CD4-positive, alpha-beta T cell treated with Interleukin-2 at 100 ng/mL for 4 hours (primary cell): ENCODE results near the gene ZP2.
"Not testable (repeated sequence)": the region's sequence is repeated elsewhere in the genome, so short reads cannot be mapped to it uniquely, and the experiment has no call there.

Experiments used
- DNase-seq: peaks from one replicate; pipeline ENCODE4 v3.0.0-alpha.2; 2020; ENCODE audit warnings: low spot score

The ZP2 gene

GRCh38 chr16:21170116-21170515, 41.3 kb downstream of the ZP2 start:
- not testable (repeated sequence) for DNase-seq

DNA sequence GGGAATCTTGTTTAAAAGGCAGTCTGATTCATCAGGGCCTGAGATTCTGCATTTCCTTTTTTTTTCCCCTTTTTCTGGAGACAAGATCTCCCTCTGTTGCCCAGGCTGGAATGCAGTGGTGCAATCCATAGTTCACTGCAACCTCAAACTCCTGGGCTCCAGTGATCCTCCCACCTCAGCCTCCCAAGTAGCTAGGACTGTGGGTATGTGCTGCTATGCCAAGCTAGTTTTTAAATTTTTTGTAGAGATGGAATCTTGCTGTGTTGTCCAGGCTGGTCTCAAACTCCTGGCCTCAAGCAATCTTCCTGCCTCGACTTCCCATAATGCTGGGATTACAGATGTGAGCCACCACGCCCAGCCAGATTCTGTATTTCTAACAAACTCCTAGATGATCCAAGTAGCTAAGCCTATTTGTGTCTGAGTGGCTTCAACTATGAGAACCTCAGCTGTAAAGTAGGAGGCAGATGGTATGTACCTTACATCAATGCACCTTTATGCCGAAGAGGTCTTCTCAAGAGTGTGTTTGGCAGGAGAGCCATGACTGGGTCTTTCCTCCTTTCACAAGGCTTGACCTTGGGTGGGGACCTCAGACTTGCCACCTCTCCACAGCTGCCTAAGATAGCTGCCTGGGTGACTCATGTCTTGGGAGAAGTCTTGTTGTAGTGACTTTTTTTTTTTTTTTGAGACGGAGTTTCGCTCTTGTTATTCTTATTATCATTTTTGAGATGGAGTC, 42.0 kb downstream of the ZP2 start:
- no peak for DNase-seq

DNA sequence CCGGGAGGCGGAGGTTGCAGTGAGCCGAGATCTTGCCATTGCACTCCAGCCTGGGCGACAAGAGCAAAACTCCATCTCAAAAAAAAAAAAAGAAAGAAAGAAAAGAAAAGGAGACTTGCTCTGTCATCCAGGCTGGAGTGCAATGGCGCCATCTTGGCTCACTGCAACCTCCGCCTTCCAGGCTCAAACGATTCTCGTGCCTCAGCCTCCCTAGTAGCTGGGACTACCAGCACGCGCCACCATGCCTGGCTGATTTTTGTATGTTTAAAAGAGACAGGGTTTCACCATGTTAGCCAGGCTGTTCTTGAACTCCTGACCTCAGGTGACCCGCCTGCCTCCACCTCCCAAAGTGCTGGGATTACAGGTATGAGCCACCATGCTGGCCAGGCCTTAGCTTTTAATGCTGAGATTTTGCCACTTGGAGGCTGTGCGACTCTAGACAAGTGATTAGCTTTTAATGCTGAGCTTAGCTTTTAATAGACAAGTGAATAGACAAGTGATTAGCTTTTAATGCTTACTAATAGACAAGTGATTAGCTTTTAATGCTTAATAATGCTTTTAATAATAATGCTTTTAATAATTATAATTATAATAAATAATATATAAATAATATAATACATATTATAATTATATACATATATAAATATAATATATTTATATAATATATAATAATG, 43.3 kb downstream of the ZP2 start:
- no peak for DNase-seq

GRCh38 chr16:21167360-21167759, 44.0 kb downstream of the ZP2 start:
- no peak for DNase-seq

DNA sequence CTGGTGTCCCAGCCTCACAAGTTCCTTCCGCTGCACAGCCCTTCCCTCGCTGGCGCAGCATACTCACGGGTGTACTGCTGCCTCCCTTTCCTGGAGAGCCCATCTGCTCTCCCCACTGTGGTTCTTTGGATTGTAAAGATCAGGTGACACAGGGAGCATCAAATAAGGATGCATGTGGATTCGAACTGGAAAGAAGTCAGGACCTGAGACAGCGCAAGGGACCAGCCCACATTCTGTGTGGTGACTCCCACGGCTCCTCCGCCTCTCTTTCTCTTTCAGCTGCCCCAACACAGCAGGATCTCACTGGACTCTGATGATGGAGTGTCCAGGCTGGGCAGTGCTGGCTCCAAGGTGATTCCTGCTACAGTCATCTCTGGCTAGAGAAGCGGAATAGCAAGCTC, 44.8 kb downstream of the ZP2 start:
- no peak for DNase-seq

DNA sequence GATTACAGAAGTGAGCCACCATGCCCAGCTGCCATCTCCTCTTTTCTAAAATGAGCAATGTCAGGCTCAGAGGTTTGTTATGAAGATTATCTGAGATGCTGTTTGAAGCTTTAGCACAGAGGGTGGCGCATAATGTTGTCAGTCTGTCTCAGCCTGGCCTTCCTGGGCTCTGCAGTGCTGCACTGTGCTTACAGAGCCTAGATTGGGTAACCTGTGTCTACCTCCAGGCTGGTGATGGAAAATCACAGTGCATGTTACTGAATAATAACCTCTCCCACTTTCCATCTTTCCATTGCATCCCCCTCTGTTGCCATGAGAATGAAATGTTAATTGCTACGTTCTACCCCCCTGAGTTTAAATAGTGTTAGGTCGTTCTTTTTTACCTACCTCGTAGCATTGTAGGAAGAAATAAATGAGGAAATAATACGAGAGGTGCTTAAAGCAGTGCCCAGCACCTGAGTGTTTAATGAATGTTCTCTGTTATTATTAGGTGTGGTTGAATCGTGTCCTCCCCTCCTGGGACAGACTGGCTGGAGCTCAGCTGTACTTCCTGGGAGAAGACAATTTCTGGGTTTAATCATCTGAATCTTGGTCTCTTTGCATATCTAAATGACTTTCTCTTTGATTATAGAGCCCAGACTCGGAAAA, 46.7 kb downstream of the ZP2 start:
- DNase-seq = no peak

DNA sequence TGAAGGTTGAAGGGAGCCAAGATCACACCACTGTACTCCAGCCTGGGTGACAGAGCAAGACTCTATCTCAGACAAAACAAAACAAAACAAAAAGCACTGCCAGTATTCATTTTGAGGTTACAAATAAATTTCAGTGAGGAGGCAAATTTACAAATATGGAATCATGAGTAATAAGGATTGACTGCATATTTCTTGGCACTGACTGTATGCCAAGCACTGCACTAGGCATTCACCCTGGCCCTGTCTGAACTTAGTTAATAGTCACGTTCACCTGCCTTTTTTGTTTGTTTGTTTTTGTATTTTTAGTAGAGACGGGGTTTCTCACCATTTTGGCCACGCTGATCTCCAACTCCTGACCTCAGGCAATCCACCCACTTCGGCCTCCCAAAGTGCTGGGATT, 47.8 kb downstream of the ZP2 start:
- DNase-seq = no peak

GRCh38 chr16:21162661-21163151, 48.7 kb downstream of the ZP2 start:
- no peak for DNase-seq

- no peak for DNase-seq
These were observed 50.2 kb downstream of the ZP2 start for GRCh38 chr16:21161211-21161610.

- no peak for DNase-seq
These were observed 51.1 kb downstream of the ZP2 start for GRCh38 chr16:21160276-21160675.

DNA sequence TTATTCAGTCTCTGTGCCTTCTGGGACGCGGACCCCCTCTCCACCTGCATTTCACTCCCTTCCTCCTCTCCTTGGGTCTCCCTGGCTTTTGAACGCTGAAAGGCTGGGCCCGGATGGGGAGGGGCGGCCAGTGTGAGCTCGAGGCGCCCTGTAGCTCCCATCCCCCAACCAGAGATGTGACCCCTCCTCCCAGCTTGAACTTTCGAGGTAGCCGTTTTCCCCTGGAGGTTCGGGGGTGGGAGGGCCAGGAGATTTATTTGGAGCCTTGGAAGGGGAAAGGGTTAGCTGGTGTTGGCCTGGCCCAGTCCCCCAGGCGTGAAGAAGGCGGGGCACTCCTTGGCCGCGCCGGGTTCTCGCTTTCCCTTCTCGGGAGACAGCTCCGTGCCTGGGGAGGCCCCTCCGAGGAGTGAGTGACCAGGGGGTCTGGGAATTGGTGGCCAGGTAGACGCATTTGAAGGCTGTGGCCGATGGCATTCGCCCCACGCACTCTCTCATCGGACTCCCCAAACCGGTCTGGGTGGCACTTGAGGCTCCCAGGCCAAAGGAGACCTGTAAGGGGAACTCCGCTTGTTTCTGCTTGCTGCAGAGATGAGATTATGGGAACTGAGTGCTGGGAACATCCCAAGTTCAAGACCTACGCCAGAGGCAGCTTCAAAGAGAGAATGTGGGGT, 52.0 kb downstream of the ZP2 start:
- no peak for DNase-seq

DNA sequence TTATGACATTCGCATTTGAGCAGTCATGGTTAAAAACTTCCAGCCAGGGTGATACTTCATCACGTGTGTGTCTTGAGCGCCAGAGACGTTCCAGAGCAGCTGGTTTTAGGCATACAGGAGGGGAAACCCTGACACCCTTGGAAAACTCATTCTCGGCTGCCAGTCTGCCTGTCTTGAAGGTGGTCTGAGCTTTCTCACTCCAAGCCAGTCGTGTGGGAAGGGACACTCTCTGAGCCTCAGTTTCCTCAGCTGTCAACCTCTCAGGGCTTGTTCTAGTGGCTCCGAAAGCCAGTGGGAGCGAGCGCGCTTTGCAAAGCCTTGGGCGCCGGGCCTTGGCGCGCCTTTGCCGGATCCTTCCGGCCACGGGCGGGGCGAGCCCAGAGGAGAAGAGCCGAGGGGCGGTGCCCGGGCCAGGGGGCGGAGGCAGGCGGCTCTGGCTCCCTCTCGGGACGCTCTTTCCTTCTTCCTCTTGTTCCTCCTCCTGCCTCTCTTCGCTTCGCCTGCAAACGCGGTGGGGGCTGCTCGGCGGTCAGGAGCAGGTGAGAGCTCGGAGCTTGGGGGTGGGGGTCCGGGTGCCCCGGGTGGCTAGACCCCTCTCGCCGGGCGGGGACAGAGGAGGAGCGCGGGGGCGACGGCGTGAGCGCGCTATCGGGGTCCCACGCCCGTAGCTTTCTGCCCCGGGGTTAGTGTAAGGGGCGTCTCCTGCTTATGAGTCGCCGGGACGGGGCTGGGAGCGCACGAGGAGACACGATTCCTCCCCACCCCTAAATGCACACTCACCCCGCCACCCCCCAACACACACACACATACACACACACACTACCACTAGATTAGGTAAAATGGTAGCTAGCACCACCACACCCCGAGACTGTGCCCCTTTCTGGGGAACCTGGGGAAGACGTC, 52.9 kb downstream of the ZP2 start, which contains the start of gene LDAF1:
TSS of gene LDAF1 (plus strand) at position 467 of the 903 bp plus-strand sequence. CDS start 2,509 bp downstream, outside the sequence.
- DNase-seq = peak; percentile 65

GRCh38 chr16:21157632-21158031, 53.7 kb downstream of the ZP2 start:
- no peak for DNase-seq

DNA sequence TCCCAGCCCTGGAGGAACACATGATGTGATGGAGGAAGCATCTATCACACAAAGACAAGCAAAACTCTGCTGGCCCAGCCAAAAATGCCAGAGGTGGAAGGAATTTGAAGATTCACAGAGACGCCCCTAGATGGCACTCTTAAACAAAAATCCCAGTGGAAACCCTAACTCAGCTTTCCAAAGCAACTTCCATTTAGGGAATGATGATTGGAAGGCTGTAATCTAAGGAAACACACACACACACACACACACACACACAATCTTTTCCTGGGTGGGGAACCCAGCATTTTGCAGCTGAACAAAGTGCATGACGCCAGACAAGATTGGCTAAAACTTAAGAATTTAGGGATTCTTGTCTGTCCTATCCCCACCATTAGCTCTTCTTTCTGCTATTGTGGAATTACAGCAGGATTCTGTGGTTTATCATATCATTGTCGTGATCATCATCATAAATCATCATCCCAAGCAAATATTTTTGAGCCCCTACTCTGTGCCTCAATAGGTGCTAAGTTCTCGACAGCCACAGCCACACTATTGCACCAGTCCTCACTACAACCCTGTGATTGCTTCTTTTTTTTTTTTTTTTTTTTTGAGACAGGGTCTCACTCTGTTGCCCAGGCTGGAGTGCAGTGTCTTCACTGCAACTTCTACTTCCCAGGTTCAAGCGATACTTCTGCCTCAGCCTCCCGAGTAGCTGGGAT, 54.5 kb downstream of the ZP2 start:
- DNase-seq = peak; percentile 17

- not testable (repeated sequence) for DNase-seq
These were observed 55.4 kb downstream of the ZP2 start for GRCh38 chr16:21156011-21156410.

GRCh38 chr16:21153124-21153729, 58.1 kb downstream of the ZP2 start:
- not testable (repeated sequence) for DNase-seq

- not testable (repeated sequence) for DNase-seq
These were observed 59.0 kb downstream of the ZP2 start for GRCh38 chr16:21152160-21153030.

DNA sequence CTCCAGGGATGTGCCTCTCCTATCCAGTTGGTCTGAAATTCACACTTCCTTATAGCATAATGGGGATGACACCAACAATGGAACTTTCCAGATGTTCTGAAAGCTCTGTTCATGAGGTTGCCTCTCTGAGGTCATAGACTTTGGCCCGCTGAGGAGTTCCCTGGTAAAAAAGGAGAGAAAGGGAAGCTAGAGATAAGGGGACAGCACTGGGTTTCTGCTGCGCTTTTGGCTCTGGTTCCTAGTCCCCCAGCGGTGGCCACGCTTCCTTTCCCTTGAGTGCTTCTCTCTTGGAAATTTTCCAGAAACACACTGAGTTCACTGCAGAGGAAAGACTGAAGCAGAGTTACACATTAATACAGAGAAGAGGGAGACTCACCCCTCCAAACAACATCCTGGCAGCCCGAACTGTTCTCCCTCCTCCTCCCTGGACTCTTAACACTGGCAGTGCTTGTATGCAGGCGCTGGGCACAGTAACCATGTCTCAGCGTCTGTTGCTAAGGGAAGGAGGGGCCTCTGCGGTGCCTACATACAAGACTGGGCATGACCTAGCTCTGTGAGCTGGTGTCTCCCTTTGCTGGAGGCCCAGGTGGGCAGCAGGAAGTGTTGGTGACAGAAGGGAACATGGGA, 60.9 kb downstream of the ZP2 start, which contains the start of gene DNAH3:
TSS of gene DNAH3 (minus strand) at position 472 of the 627 bp plus-strand sequence. CDS start 527 bp downstream, outside the sequence.
- DNase-seq = no peak
